Forelimb muscle (tissue), 1 donor: ENCODE results near the gene CDC37L1. TPM values are rescaled to one million over a fixed set of nuclear protein-coding genes. Genes with fewer than 3 reads are reported as not detected.

Experiments used
- DNase-seq: peaks from one replicate; pipeline ENCODE4 v3.0.0-alpha.2; 2013; ENCODE audit warnings: low read depth
- polyA plus RNA-seq: library from polyadenylated mRNA; unstranded; fragments of 120-200 nt; gene quantifications from one replicate; pipeline ENCODE4 v1.2.1, GENCODE V29; 2013; ENCODE audit not compliant: insufficient read length

Gene CDC37L1
- polyA plus RNA-seq, 1 donor: 30.6 TPM

GRCh38 chr9:4668604-4669003 is 10.8 kb upstream of the CDC37L1 start:
- DNase-seq: no peak

- no peak for DNase-seq
These were observed 9.5 kb upstream of the CDC37L1 start for GRCh38 chr9:4669890-4670289.

- no peak for DNase-seq
These were observed 8.8 kb upstream of the CDC37L1 start for GRCh38 chr9:4670591-4670990.

GRCh38 chr9:4671737-4672136 is 7.6 kb upstream of the CDC37L1 start:
- no peak for DNase-seq

- no peak for DNase-seq
These were observed 4.6 kb upstream of the CDC37L1 start for GRCh38 chr9:4674783-4675182.

GRCh38 chr9:4677392-4677791 is 2.0 kb upstream of the CDC37L1 start:
- DNase-seq: no peak

GRCh38 chr9:4678679-4679267 is 596 bp upstream of the CDC37L1 start:
- DNase-seq: no peak

- DNase-seq: no peak
These were observed 780 bp downstream of the CDC37L1 start for GRCh38 chr9:4680173-4680525.

GRCh38 chr9:4680750-4681149 is 1.4 kb downstream of the CDC37L1 start:
- DNase-seq: no peak

GRCh38 chr9:4684820-4685219 is 5.5 kb downstream of the CDC37L1 start:
- DNase-seq: no peak

GRCh38 chr9:4686112-4686511 is 6.7 kb downstream of the CDC37L1 start:
- no peak for DNase-seq

- no peak for DNase-seq
These were observed 7.2 kb downstream of the CDC37L1 start for GRCh38 chr9:4686584-4686983.

- DNase-seq: no peak
These were observed 9.7 kb downstream of the CDC37L1 start for GRCh38 chr9:4689021-4689420.

GRCh38 chr9:4689687-4690104 is 10.3 kb downstream of the CDC37L1 start:
- DNase-seq: no peak

GRCh38 chr9:4690144-4690543 is 10.8 kb downstream of the CDC37L1 start:
- no peak for DNase-seq

GRCh38 chr9:4691795-4692194 is 12.4 kb downstream of the CDC37L1 start:
- no peak for DNase-seq

- no peak for DNase-seq
These were observed 20.7 kb downstream of the CDC37L1 start for GRCh38 chr9:4700091-4700490.

GRCh38 chr9:4700932-4701331 is 21.6 kb downstream of the CDC37L1 start:
- DNase-seq: no peak

- DNase-seq: no peak
These were observed 22.2 kb downstream of the CDC37L1 start for GRCh38 chr9:4701526-4701925.

- DNase-seq: no peak
These were observed 24.8 kb downstream of the CDC37L1 start for GRCh38 chr9:4704129-4704528.

- DNase-seq: no peak
These were observed 26.7 kb downstream of the CDC37L1 start for GRCh38 chr9:4706021-4706420.

- DNase-seq: no peak
These were observed 27.7 kb downstream of the CDC37L1 start for GRCh38 chr9:4706971-4707622.

GRCh38 chr9:4709380-4709779 is 30.0 kb downstream of the CDC37L1 start:
- DNase-seq: no peak

GRCh38 chr9:4713849-4714248 is 34.5 kb downstream of the CDC37L1 start:
- DNase-seq: no peak
